ENCODE measurements around the gene LGR6. TPM values are rescaled to one million over a fixed set of nuclear protein-coding genes. Genes with fewer than 3 reads are reported as not detected.

Gene LGR6
- total RNA-seq, 1 experiment from 2014 or later = 1.0 TPM

- Histone ChIP-seq H3K79me1 (ENCODE audit: insufficient read depth, low read depth, low read length, poor library complexity, severe bottlenecking) (no peaks in the 10 kb centered on the region), H3K4ac (ENCODE audit: low read depth, low read length) (no peak overlapping the region), H3K23ac (ENCODE audit: insufficient read length, low read depth, low read length) (no peak overlapping the region), H2BK15ac (ENCODE audit: low read depth, low read length) (no peak overlapping the region), H2BK120ac (ENCODE audit: low read depth, low read length, poor library complexity, severe bottlenecking) (no peak overlapping the region), H4K20me1 (ENCODE audit: control insufficient read depth, insufficient read depth, insufficient read length) (no peaks in the 10 kb centered on the region), H2BK12ac (ENCODE audit: insufficient read length, low read depth, low read length) (no peak overlapping the region), H3K4me2 (ENCODE audit: insufficient read depth, insufficient read length, low read length) (no peak overlapping the region), H3K79me2 (ENCODE audit: insufficient read depth, low read length) (no peaks in the 10 kb centered on the region), H3T11ph (ENCODE audit: low read length) (no peak overlapping the region), H2BK5ac (ENCODE audit: insufficient read length, low read length) (no peak overlapping the region), H3K23me2 (ENCODE audit: insufficient read length, low read depth, low read length, poor library complexity, severe bottlenecking) (no peaks in the 10 kb centered on the region), H3K9ac (ENCODE audit: extremely low read depth, insufficient read length, low read length) (no peak overlapping the region), H3K9me3 (ENCODE audit: control insufficient read depth, low read depth, low read length) (no peaks in the 10 kb centered on the region), H2AFZ (ENCODE audit: low read length) (no peak overlapping the region), H4K91ac (ENCODE audit: insufficient read length, low read depth, low read length) (no peak overlapping the region), H3K56ac (ENCODE audit: insufficient read length, low read depth, low read length) (no peak overlapping the region), H3K4me1 (ENCODE audit: insufficient read depth, low read length) (peaks cover 3% of the 10 kb centered on the region; the same call in 1 of the 2 replicates), H2AK5ac (ENCODE audit: insufficient read length, low read length) (no peak overlapping the region), H2BK20ac (ENCODE audit: low read depth, low read length, poor library complexity, severe bottlenecking) (no peak overlapping the region), H3K18ac (ENCODE audit: insufficient read length, low read depth, low read length) (no peak overlapping the region), H3K27me3 (ENCODE audit: insufficient read depth, low read length) (no peaks in the 10 kb centered on the region), H3K14ac (ENCODE audit: insufficient read depth, low read length) (no peak overlapping the region), H4K8ac (replicated peaks; ENCODE audit: insufficient read length, low read depth, low read length) (no peak overlapping the region), H3K27ac (ENCODE audit: insufficient read length, low read depth, low read length) (no peak overlapping the region), H4K5ac (ENCODE audit: insufficient read length, low read depth, low read length) (no peak overlapping the region)
- WGBS (ENCODE audit: extremely low coverage, insufficient read length, low lambda C conversion rate) = no CpG with 5 or more reads among the region's 7 CpGs
- Mint-ChIP-seq H3K27ac (0 out of 7 replicates have a peak overlapping the region, but pooled peaks of 1 of the 3 experiments have one; percentile 10), H3K4me3 (no peak overlapping the region), H3K36me3 (ENCODE audit: insufficient read depth in 1 of 3, low read depth in 3 of 3) (no peaks in the 10 kb centered on the region), H3K4me1 (peaks cover 17 to 23% of the 10 kb centered on the region in 2 experiments), H3K27me3 (ENCODE audit: low read depth) (peaks cover 11% of the 10 kb centered on the region), H3K9me3 (no peaks in the 10 kb centered on the region)
- DNase-seq = no peak
- no peak for TF ChIP-seq CTCF (conservative IDR thresholded peaks at IDR 0.05)
These were observed 89.1 kb downstream of the LGR6 start for GRCh38 chr1:202282596-202283283.

Measured in H9 (cell line).